Femur (tissue), 1 donor: ENCODE measurements around the gene KLF8.
"Not testable (repeated sequence)": the region's sequence is repeated elsewhere in the genome, so short reads cannot be mapped to it uniquely, and the experiment has no call there.

Experiments
- DNase-seq: peaks from one replicate; pipeline ENCODE4 v3.0.0-alpha.2; 2017

KLF8 gene

DNA sequence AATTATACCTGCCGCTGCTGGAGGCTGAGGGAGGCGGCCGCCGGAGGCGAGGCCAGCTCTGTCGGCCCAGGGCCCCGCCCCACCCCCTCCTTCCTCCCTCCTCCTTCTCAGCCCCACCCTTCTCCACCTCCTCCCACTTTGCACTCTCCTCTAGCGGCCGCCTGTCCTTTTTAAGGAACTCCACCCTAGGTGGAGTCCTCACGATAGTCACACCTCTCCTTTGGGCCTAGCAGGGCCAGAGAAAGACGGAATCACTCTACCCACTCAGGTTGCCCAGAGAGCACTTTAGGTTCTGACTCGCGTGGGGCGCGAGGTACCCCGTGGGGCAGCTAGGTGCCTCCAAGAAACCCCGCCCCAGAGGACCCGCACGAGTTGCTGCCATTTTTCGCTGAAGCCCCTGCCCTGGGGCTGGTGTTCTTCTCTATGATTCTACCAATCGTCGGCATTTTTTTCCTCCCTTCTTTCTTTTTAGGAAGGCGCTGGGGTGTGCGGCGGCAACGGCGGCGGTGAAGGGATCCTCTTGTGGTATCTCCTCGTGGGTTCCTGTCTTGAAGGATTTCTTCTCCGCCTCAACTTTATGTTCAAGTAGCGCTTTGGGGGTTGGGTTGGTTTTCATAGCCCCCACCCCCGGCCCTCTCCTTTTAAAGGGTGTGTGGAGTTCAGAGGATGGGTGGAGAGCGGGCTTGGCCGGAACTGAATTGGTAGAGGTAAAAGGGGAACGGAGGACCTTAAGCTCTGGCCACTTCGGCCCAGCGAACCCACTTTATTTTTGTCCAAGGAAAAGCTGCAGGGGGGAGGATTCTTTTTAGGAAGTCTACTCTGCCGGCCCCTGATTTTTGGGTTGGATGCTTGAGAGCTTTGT lies at the start of gene KLF8:
Gene KLF8 (plus strand): TSS at position 136 of the 862 bp plus-strand sequence. CDS start 979 bp downstream, outside the sequence.
- peak; percentile 26 for DNase-seq

DNA sequence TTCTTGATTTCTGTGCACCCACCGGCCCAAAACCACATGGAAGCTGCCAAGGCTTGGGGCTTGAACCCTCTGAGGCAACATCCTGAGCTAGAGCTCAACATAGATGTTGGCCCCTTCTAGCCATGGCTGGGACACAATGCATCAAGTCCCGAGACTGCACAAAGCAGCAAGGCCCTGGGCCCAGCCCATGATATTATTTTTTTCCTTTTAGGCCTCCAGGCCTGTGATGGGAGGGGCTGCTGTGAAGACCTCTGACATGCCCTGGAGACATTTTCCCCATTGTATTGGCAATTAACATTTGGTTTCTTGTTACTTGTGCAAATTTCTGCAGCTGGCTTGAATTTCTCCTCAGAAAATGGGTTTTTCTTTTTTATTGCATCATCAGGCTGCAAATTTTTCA lies 25.2 kb upstream of the KLF8 start:
- not testable (repeated sequence) for DNase-seq

DNA sequence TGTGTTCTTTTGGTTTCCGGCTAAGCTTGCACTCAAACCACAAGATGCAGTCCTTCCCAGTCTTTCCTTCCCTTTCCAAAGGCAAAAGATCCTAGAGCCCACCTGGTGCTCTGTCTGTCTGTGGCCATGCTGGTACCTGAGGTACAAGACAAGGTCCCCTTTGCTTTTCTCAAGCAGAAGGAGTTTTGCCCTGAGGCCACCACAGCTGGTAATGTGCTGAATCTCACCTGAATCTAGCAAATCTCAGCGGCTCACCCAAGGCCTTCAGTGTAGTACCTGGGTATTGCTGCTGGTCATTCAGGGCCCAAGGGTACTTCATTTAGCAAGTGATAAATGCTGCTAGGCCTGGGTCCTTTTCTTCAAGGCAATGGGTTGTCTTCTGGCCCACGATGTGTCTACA lies 20.5 kb upstream of the KLF8 start:
- no peak for DNase-seq

DNA sequence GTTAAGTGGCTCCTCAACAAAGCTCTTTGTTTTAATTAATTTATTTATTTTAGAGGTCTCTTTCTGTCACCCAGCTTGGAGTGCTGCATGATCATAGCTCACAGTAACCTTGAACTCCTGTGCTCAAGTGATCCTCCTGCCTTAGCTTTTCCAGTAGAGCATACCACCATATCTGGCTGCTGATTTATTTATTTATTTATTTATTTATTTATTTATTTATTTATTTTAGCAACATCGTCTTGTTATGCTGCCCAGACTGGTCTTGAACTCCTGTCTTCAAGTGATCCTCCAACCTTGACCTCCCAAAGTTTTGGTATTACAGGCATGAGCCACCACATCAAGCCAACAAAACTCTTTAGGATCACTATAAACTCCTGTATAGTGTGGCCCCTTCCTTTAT lies 15.8 kb upstream of the KLF8 start:
- no peak for DNase-seq

DNA sequence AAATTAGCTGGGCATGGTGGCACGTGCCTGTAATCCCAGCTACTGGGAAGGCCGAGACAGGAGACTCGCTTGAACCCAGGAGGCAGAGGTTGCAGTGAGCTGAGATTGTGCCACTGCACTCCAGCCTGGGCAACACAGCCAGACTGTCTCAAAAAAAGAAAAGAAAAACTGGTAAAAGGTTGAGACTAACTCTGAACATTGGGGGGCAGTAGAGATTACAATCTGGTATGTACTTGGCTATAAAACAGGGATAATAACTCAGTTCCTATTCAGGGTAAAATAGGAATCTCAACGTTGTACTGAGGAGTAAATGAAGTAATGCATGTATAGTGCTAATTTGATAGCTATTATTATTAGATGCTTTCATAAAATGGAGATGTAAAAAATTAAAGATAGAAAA lies 12.5 kb upstream of the KLF8 start:
- no peak for DNase-seq

DNA sequence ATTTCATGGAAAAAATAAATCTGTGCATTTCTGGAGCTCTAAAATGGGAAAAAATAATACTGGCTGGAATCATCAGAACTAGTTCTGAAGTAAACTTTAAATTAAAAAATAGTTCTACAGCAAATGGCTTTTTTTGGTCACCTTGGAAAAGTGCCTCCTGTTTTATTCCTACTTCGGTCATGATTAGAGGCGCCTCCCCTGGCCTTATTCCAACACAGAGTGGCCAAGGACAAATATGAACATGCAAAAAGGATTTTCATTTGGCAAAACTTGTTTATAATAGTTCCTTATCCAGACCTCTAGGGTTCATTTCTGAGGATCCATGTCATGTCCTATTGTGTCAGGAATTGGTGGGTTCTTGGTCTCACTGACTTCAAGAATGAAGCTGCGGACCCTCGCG lies 11.1 kb upstream of the KLF8 start:
- DNase-seq: no peak

DNA sequence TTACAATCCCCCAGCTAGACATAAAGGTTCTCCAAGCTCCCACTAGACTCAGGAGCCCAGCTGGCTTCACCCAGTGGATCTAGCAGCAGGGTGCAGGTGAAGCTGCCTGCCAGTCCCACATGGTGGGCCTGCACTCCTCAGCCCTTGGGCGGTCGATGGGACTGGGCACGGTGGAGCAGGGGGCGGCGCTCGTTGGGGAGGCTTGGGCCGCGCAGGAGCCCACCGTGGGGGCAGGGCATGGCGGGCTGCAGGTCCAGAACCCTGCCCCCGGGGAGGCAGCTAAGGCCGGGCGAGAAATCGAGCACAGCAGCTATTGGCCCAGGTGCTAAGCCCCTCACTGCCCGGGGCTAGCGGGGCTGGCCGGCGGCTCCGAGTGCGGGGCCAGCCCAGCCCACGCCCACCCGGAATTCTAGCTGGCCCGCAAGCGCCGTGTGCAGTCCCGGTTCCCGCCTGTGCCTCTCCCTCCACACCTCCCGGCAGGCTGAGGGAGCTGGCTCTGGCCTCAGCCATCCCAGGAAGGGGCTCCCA lies 9.6 kb upstream of the KLF8 start:
- no peak for DNase-seq

DNA sequence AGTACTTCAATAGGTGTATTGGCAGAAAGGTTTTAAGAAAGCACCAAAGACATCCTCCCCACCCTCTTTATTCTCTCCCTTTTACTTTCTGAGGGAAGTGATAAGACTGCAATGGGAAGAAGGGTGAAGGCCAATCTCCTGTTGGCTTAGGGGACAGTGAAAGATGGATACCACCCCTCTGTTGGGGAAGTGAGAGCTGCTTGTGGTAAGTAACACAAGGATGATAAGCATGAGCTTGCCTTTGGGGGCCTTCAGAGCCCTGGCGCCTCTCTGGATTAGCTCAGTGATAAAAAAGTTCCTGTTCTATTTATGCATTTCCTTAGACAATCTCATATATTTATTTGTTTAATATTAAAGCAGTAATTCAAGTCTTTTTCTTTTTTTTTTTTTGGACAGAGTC lies 5.2 kb upstream of the KLF8 start:
- DNase-seq: no peak

DNA sequence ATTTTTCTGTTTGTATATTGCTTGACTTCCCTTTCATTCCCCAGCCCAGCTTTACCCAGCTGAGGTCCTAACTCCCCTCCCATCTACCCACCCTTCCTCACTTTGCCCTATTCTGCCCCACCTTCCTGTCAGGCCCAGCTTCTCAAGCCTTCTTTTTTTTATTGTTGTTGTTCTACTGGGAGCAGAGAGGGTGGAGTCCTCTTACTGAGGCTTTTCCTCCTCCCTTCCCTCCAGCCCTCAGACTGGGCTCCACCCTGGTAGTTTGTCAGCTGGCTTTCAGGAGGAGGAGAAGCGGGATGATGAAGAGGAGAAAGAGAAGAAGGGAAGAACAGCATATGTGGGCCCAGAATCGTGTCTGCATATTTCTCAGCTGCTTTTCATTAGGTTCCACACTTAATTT lies 3.2 kb upstream of the KLF8 start:
- peak; percentile 19 for DNase-seq

DNA sequence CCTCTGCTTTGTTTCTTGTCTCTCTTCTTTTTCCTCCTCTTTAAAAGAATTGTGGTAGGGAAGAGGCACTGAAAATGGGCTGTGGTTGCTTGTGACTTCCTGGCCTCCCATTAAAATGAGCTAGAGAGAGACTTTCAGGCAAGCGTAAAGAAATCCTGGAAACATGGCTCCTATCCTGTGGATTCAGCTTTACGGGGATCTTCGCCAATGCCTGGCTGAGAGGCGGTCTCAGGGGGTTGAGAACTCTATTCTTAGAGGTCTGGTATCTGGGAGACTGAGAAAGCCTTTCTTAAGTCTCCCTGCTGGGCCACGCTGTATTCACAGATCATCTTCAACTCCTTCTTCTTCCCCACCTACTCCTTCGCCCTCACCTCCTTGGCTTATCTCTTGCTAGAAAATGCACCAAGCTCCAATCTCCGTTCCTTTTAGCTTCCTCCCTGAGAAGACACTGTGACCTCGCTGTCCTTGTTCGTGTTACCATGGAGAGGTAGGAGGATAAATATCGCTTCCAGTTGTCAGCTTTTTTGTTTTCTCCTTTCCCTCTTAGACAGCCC lies 542 bp upstream of the KLF8 start:
- peak; percentile 16 for DNase-seq

DNA sequence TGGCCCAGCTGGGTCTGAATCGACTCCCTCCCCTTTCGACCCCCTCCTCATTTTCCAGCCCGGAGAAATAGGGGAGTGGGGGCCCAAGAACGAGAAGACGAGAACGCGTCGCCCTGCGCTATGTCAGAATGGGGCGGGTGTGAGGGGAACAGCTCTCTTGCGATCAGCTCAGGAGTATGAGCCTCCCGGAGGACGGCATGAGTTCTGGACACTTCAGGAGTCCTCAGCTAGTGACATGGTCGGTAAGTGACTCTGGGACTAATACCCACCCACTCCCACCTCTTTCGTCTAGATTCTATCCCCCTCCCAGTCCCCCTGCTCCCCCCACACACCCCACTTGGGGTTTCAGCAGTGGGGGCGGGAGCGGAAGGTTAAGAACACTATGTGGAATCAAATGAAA lies 944 bp downstream of the KLF8 start:
- no peak for DNase-seq

DNA sequence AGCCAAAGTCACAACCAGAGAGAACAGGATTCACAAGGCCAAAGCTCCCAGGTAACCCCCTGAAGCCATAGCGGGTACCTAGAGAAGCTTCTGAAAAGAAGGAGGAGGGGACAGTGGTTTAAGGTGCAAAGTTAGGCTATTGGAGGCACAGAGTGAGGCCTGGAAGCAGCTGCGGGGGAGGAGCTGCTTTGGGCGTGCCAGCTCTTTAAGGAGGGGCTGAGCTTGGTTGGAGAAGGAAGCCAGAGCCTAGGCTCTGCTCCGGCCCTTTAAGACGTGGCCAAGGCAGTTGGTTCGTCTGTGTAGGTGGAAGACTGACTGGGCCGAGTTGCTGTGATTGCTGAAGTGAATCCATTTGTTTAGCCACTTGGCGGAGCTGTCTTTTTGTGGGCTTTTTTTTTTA lies 1.5 kb downstream of the KLF8 start:
- DNase-seq: peak; percentile 47

DNA sequence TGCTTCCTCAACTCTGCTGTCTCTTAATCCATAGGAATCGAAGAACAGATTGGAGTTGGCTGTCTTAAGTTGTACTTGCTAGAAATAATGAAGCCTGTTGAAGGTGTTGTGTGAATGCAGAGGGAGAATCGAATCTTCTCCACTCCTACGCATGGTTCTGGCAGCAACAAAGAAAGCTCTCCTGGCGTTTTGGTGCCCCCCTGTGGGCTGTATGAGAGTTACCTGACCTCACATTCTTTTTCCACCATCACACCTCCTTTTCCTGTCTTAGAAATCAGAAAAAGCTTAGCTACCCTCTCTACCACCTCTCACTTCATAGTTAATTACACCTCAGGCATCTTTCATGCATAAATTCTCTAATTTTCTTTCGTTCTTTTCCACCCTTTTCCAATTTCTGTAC lies 16.3 kb downstream of the KLF8 start:
- DNase-seq: peak; percentile 37

DNA sequence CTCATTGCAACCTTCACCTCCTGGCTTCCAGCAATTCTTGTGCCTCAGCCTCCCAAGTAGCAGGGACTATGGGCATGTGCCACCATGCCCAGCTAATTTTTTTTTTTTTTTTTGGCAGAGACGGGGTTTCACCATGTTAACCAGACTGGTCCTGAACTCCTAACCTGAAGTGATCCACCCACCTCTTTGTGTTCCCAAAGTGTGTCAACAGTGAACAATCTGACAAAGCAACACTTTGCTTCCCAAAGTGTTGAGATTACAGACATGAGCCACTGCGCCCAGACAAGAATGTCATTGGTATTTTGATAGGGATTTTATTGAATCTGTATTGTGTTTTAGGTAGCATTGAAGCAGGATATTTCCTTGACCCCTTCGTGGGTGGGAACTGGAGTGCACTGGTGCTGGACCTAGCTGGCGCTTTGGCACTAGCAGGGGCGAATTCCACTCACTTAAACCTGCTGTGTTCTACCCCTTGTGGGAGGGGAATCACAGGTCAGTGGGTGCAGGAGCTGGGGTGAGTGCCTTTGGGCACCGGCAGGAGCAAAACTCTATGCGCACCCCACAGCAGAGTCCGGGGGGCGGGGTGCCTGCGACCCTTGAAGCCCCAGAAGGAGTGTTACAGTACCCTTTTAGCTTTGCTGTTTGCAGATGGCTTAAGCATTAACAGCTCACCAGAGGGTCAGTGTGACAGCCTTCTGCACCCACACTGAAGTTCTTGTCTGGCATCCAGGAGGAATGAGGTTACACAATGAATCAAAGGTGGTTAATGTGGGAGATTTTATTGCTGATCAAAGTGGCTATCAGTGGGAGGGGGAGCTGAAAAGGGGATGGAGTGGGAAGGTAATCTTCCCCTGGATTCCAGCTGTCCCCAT lies 21.9 kb downstream of the KLF8 start:
- DNase-seq: no peak

DNA sequence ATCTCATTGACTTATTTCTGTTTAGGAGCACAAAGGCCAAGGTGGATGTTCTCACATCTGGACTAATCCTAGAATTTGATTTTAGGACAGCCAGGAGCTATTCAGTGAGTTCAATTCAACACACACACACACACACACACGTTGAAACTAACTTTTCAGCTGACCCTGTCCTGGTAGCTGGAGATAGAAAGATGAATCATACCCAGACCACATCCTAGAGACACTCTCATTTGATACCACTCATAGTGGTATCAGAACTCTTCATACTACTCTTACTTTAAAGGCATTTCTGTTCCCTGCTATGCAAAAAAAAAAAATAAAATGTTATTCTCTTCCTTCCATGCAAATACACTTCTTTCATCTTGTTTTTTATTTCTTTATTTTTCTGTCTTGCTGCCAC lies 36.7 kb downstream of the KLF8 start:
- no peak for DNase-seq

DNA sequence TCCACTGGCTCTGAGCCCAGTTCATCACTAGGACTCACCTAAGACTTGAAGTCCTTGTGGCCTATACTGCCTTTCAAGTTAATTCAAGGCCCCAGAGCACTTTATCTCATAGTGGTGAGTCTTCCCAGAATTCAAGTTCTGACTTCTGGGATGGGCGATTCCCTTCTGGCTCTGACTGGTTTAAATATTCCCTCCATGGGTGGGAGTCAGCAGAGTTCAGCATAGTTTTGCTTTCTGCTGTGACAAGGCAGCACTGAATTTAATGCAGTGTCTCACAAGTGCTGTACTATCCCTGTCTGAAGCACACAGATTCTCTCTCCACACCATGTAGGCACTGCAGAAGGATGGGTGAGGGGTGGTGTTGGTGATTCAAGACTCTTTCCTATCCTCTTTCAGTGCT lies 46.5 kb downstream of the KLF8 start:
- no peak for DNase-seq

DNA sequence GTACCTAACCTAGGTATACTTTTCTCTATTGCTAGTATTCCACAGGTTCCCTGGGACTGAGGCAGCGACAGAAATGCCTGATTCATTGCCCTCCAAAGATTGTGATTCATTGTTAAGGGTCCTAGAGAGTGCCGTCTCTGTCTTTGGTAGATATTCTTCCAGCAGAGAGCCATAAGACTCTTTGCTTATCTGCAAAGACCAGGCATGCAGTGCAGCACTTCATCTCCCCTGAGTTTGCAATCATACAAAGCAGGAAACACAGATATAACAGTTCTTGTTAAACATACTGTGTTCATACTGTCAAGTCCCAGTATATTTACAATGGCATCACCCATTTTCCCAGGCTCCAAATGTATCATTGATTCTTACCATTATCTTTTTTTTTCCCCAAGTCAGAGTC lies 47.7 kb downstream of the KLF8 start:
- DNase-seq: no peak

DNA sequence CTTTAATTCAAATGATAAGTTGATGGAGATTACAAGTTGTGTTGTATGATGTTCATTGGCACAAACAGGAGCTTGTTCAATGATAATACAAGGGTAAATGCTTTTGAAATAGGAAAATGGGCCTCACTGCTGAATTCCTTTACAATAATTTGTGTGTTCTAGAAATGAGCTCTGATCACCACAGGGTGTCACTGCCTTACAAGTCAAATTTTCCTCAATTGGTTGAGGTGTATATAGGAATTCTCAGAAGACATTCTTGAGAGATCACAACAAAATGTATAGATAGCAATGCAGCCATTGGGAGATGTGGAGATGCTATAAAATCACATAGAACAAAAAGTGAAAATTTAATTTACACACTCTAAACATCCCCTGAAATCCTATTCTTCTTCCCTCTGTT lies 49.6 kb downstream of the KLF8 start:
- no peak for DNase-seq

DNA sequence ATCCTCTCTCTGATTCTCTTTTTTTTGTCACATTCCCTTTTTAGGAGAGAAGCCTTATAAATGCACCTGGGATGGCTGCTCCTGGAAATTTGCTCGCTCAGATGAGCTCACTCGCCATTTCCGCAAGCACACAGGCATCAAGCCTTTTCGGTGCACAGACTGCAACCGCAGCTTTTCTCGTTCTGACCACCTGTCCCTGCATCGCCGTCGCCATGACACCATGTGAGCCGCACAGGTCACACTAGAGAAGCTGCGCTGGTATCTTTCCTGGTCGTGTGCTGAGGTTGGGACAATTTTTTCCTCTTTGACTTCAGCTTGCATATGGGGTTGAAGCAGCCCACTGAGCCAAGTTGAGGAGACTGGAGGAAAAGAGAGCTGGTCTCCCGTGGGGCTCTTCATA lies 52.1 kb downstream of the KLF8 start:
- DNase-seq: no peak

DNA sequence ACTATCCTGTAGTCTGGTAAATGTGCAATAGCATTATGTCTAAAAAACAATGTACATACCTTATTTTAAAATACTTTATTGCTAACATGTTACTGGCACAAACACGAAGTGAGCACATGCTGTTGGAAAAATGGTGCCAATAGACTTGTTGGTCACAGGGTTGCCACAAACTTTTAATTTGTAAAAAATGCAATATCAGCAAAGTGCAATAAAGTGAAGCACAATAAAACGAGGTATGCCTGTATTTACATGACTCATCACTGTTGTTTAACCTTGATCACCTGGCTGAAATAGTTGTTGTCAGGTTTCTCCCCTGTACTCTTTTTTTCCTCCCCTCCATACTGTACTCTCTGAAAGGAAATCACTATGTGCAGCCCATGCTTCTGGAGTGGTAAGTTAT lies 56.5 kb downstream of the KLF8 start:
- no peak for DNase-seq

DNA sequence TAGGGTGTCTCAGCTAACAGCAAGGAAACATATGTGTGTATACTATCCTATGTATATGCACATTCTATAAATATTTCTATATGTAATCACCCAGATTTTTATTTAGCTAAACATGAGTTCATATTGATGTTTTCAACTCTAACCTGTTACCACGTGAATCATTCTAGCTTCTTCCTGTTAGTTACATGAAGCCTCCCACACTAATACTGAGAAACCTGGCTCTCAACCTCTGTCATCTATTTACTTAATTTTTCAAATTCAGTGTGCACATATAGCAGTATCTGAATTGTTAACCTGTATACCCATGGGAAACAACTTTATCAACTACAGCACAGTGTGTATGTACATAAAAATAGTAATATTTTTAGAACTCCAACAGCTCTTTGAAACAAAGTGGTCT lies 57.3 kb downstream of the KLF8 start:
- DNase-seq: no peak

DNA sequence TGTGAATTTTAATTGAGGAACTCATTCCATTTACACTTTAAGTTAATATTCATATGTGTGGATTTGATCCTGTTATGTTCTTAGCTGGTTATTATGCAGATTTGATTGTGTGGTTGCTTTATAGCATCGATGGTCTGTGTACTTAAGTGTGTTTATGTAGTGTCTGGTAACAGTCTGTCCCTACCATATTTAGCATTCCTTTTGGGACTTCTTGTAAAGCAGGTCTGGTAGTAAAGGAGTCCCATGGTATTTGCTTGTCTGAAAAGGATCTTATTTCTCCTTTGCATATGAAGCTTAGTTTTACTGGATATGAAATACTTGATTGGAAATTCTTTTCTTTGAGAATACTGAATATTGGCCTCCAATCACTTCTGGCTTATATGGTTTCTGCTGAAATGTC lies 76.6 kb downstream of the KLF8 start:
- no peak for DNase-seq

DNA sequence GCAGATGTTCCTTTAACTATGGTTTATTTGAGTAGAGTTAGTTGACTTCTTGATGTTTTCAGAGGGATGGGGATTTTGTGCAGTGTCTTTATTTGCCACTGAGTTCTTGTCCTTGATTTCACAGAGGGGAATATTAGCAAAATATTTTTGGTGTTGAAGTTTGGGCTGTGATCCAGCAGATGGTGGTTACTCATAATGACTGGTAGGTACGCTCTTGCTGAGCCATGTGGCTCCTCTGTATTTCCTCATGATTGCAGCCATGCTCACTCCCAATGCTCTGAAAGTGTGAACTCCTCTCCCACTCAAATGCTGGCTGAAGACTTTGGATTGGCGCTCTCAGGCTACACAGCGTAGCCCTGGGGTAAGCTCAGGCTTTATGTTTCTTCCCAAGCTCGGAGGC lies 77.7 kb downstream of the KLF8 start:
- no peak for DNase-seq

DNA sequence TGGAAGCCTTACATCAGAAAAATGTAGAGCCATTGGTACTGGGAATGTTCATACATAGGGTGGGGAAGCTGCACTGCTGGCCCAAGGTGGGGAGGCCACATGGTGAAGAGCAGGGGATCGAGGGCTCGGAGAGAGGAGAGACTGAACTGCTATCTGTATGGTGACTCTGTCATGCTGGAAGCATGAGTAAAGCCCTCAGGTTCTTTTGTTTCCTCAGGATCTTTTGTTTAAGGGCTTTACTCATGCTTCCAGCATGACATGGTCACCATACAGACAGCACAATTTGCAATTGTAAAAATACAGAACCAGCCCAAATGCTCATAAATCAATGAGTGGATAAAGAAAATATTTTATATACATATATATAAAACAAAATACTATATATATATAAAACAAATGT lies 78.4 kb downstream of the KLF8 start:
- no peak for DNase-seq
